T-helper 1 cell treated with Interleukin-12 subunit alpha and Interleukin-12 subunit beta and Interleukin-4 antibody, amounts not matched to agents 30 μg/mL and 1 μg/mL, for 36 hours (primary cell): Measurements from ENCODE around the gene RASSF7.

Experiments
- H3K27ac Mint-ChIP-seq: one replicate; pipeline ENCODE4 v1.8.0; 2021; ENCODE audit warnings: mild to moderate bottlenecking, mixed read lengths
- H3K27me3 Mint-ChIP-seq: one replicate; pipeline ENCODE4 v1.8.0; 2021; ENCODE audit warnings: low read depth, mixed read lengths
- H3K36me3 Mint-ChIP-seq: one replicate; pipeline ENCODE4 v1.8.0; 2021; ENCODE audit warnings: low read depth, mixed read lengths
- H3K4me1 Mint-ChIP-seq: one replicate; pipeline ENCODE4 v1.8.0; 2021; ENCODE audit warnings: low read depth, mixed read lengths
- H3K4me3 Mint-ChIP-seq: one replicate; pipeline ENCODE4 v1.8.0; 2021; ENCODE audit warnings: mild to moderate bottlenecking, moderate library complexity, mixed read lengths
- H3K9me3 Mint-ChIP-seq: one replicate; pipeline ENCODE4 v1.8.0; 2021; ENCODE audit warnings: mixed read lengths

RASSF7 gene

GRCh38 chr11:529728-530411 lies 30.9 kb upstream of the RASSF7 start:
- Mint-ChIP-seq H3K9me3 (no peaks in the 10 kb centered on the region), H3K27me3 (no peaks in the 10 kb centered on the region), H3K4me1 (no peaks in the 10 kb centered on the region), H3K36me3 (no peaks in the 10 kb centered on the region), H3K27ac (no peak overlapping the region), H3K4me3 (no peak overlapping the region)

GRCh38 chr11:530960-531831 lies 29.6 kb upstream of the RASSF7 start:
- H3K4me1 Mint-ChIP-seq, result peaks cover 2% of the 10 kb centered on the region
- H3K27me3 Mint-ChIP-seq, result peaks cover 2% of the 10 kb centered on the region
- no peaks in the 10 kb centered on the region for H3K36me3 Mint-ChIP-seq
- no peak overlapping the region for H3K4me3 Mint-ChIP-seq
- H3K9me3 Mint-ChIP-seq, result no peaks in the 10 kb centered on the region
- H3K27ac Mint-ChIP-seq, result no peak overlapping the region

GRCh38 chr11:531919-532526 lies 28.7 kb upstream of the RASSF7 start:
- no peaks in the 10 kb centered on the region for H3K9me3 Mint-ChIP-seq
- H3K27ac Mint-ChIP-seq, result no peak overlapping the region
- H3K27me3 Mint-ChIP-seq, result peaks cover 3% of the 10 kb centered on the region
- H3K4me1 Mint-ChIP-seq, result peaks cover 3% of the 10 kb centered on the region
- H3K4me3 Mint-ChIP-seq, result no peak overlapping the region
- H3K36me3 Mint-ChIP-seq, result no peaks in the 10 kb centered on the region

- Mint-ChIP-seq H3K27ac (no peak overlapping the region), H3K36me3 (no peaks in the 10 kb centered on the region), H3K9me3 (no peaks in the 10 kb centered on the region), H3K27me3 (peaks cover 3% of the 10 kb centered on the region), H3K4me3 (no peak overlapping the region), H3K4me1 (peaks cover 3% of the 10 kb centered on the region)
Observed at GRCh38 chr11:532527-532985, 28.2 kb upstream of the RASSF7 start.

GRCh38 chr11:532986-533585 lies 27.7 kb upstream of the RASSF7 start:
- H3K4me1 Mint-ChIP-seq, result peaks cover 3% of the 10 kb centered on the region
- H3K36me3 Mint-ChIP-seq, result no peaks in the 10 kb centered on the region
- no peak overlapping the region for H3K27ac Mint-ChIP-seq
- no peak overlapping the region for H3K4me3 Mint-ChIP-seq
- H3K27me3 Mint-ChIP-seq, result peaks cover 3% of the 10 kb centered on the region
- no peaks in the 10 kb centered on the region for H3K9me3 Mint-ChIP-seq

- H3K4me3 Mint-ChIP-seq, result peak overlapping the region; percentile 70
Observed at GRCh38 chr11:533586-534395, 27.0 kb upstream of the RASSF7 start.

GRCh38 chr11:534396-535209 lies 26.2 kb upstream of the RASSF7 start:
- Mint-ChIP-seq H3K9me3 (no peaks in the 10 kb centered on the region), H3K4me3 (peak overlapping the region; percentile 70), H3K27ac (peak overlapping the region; percentile 31), H3K27me3 (peaks cover 3% of the 10 kb centered on the region), H3K36me3 (no peaks in the 10 kb centered on the region), H3K4me1 (peaks cover 3% of the 10 kb centered on the region)

More at GRCh38 chr11:533586-534395, 27.0 kb upstream of the RASSF7 start:
- Mint-ChIP-seq H3K36me3 (no peaks in the 10 kb centered on the region), H3K4me1 (peaks cover 3% of the 10 kb centered on the region), H3K27me3 (peaks cover 3% of the 10 kb centered on the region), H3K27ac (no peak overlapping the region), H3K9me3 (no peaks in the 10 kb centered on the region)

GRCh38 chr11:535210-535518 lies 25.6 kb upstream of the RASSF7 start:
- Mint-ChIP-seq H3K4me3 (no peak overlapping the region), H3K27ac (no peak overlapping the region), H3K27me3 (peaks cover 3% of the 10 kb centered on the region), H3K9me3 (no peaks in the 10 kb centered on the region), H3K36me3 (no peaks in the 10 kb centered on the region), H3K4me1 (peaks cover 3% of the 10 kb centered on the region)

- H3K27me3 Mint-ChIP-seq, result peaks cover 3% of the 10 kb centered on the region
- H3K9me3 Mint-ChIP-seq, result no peaks in the 10 kb centered on the region
- H3K4me1 Mint-ChIP-seq, result peaks cover 3% of the 10 kb centered on the region
- no peaks in the 10 kb centered on the region for H3K36me3 Mint-ChIP-seq
- peak within 1 kb of the TSS; percentile 85 for H3K27ac Mint-ChIP-seq
- peak within 1 kb of the TSS; percentile 87 for H3K4me3 Mint-ChIP-seq
Observed at GRCh38 chr11:535519-536454, 25.0 kb upstream of the RASSF7 start, which contains the start of gene HRAS. Gene HRAS (minus strand): TSS chr11:535576.

GRCh38 chr11:536841-537621 lies 23.7 kb upstream of the RASSF7 start, which contains the start of gene LRRC56:
Gene LRRC56 (plus strand): TSS chr11:537527. CDS start chr11:540685, 3,158 bp downstream.
- Mint-ChIP-seq H3K27ac (peak within 1 kb of the TSS; percentile 85), H3K4me3 (peak within 1 kb of the TSS; percentile 87), H3K9me3 (no peaks in the 10 kb centered on the region), H3K27me3 (peaks cover 3% of the 10 kb centered on the region), H3K36me3 (no peaks in the 10 kb centered on the region), H3K4me1 (peaks cover 3% of the 10 kb centered on the region)

GRCh38 chr11:537622-538430 lies 22.9 kb upstream of the RASSF7 start:
- Mint-ChIP-seq H3K36me3 (no peaks in the 10 kb centered on the region), H3K27me3 (peaks cover 3% of the 10 kb centered on the region), H3K27ac (peak overlapping the region; percentile 26), H3K4me1 (peaks cover 3% of the 10 kb centered on the region), H3K9me3 (no peaks in the 10 kb centered on the region), H3K4me3 (no peak overlapping the region)
